AG04449 (cell line): ENCODE results near the gene KRT33B.

Experiments used
- CTCF ChIA-PET: fragments of 350-600 bp; formaldehyde crosslinking; extraction: SDS; loops from one replicate; lab custom pipeline; 2021; ENCODE audit warnings: antibody characterized with exemption; lab: Yijun Ruan, JAX
- POLR2A ChIA-PET: fragments of 400-600, 350-600 bp; formaldehyde crosslinking; extraction: SDS; loops from one replicate; lab custom pipeline; 2020; ENCODE audit warnings: antibody characterized with exemption, inconsistent platforms; lab: Yijun Ruan, JAX
- DNase-seq: peaks from one replicate; pipeline ENCODE4 v3.0.0-alpha.2; 2010; ENCODE audit warnings: low read depth, low spot score
- H3K4me3 ChIP-seq: 2 replicates; pipeline ENCODE4 v1.5.1; 2011; ENCODE audit warnings: low read depth, mild to moderate bottlenecking, control low read depth, low read length
- TF ChIP-seq, protein P1 (sequence below): IDR thresholded peaks from one replicate; pipeline ENCODE4 v1.5.1; 2011; ENCODE audit warnings: mild to moderate bottlenecking, moderate library complexity, low read length, control low read depth, inconsistent platforms; ENCODE audit not compliant: insufficient read depth; ENCODE audit errors: missing control alignments

The KRT33B gene

DNA sequence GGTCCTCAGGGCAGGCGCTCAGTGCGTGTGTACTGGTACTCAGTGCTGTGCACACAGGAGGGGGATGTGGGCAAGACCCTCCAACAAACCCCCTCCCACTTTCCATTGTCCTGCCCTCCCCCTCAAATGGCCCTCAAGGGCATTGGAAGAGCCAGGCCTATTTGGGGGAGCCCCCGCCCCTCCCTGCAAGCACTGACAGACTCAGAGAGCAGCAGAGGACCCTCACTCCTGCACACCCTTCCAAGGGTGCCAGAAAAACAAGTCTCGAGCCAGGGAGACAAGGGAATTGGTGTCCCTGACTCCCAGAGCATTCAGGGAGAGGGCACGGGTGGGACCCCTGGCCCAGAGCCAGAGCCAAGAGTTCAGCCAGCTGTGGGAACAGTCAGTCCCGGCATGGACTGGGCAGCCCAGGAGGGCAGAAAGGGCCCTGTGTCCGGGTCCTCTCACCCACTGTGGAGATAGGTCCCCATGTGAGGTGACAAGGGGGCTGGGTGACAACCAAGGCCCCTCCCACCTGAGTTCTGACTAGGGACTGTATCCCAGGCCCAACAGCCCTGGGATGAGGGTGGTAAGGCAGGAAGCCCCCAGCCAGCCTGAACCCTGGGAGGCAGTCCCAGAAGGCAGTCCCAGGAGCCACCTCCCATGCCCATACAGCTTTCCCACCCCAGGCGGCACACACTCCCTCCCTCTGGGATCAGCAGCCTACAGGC is 42.0 kb downstream of the KRT33B start:
- H3K4me3 ChIP-seq: no peak overlapping the region
- ChIA-PET CTCF (interaction anchor here (1.0 to 8.2 kb wide), 14 partner anchors 9 to 471 kb away, joined by 3 to 90 read pairs (median 4); partner anchors contain the start of gene KRTAP17-1), POLR2A (no interaction called here)
- no peak for DNase-seq
- TF ChIP-seq, protein P1, sequence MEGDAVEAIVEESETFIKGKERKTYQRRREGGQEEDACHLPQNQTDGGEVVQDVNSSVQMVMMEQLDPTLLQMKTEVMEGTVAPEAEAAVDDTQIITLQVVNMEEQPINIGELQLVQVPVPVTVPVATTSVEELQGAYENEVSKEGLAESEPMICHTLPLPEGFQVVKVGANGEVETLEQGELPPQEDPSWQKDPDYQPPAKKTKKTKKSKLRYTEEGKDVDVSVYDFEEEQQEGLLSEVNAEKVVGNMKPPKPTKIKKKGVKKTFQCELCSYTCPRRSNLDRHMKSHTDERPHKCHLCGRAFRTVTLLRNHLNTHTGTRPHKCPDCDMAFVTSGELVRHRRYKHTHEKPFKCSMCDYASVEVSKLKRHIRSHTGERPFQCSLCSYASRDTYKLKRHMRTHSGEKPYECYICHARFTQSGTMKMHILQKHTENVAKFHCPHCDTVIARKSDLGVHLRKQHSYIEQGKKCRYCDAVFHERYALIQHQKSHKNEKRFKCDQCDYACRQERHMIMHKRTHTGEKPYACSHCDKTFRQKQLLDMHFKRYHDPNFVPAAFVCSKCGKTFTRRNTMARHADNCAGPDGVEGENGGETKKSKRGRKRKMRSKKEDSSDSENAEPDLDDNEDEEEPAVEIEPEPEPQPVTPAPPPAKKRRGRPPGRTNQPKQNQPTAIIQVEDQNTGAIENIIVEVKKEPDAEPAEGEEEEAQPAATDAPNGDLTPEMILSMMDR: no peak

DNA sequence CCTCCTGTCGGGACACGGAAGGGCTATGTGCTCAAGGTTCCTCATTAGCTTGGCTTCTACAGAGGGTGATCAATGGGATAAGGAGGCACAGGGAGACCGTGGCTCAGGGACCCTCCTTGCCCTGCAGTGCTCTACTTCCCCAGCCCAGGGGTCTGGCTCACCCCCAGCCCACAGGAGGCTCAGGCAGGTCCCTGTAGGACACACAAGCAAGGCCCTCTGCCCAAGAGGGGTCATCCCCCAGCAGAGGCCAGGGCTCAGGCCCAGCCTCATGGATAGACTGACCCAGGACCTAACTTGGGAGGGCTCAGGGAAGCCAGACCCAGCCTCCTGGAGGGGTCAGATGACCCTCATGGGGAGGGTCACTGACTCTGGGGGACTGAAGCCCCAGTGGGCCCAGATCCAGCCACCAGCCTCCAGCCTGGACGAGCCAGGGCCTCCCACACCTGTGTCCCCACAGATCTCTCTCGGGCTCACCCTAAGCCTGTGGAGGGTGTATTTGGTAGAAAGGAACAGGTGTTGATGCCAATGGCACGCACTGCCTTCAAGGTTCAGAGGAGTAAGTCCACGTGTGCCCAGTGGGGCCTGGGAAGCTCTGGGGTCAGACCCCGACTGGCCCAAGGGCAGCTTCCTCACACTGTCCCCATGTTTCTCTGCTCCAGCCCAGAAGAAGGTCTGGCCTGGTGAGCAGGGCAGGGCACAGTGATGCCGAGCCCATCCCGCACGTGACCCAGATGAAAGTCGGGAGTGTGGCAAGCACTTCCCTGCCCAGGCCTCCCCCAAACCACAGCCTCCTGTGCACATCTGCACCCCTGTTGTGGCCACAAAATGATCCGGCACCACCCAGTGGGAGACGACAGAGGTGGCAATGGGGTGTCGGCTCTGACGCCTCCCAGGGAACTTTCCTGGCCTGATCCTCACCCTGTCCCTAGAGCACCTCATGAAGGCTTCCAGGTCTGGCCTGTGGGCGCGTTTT is 43.2 kb downstream of the KRT33B start:
- H3K4me3 ChIP-seq: no peak overlapping the region
- POLR2A ChIA-PET: no interaction called here
- CTCF ChIA-PET: no interaction called here
- TF ChIP-seq, protein P1: no peak
- no peak for DNase-seq

DNA sequence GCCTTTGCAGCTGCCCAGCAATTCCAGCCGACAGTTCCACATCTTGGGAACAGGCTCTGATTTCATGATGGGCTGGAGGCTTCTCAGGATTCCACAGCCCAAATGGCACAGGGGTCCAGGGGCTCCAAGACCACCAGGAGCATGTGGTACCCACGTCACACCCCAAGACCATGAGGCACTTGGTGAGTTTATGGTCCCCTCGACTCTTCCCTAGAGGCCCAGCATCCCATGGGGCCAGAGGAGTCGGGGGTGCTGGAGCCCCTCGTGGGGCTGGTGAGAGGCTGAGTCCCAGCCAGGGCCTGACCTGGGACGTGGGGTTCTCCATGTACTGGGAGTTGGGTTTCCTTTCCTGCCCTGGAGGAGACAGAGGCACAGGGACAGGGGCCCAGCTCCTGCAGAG is 44.0 kb downstream of the KRT33B start:
- H3K4me3 ChIP-seq: no peak overlapping the region
- TF ChIP-seq, protein P1: no peak
- ChIA-PET CTCF (no interaction called here), POLR2A (no interaction called here)
- DNase-seq: no peak

DNA sequence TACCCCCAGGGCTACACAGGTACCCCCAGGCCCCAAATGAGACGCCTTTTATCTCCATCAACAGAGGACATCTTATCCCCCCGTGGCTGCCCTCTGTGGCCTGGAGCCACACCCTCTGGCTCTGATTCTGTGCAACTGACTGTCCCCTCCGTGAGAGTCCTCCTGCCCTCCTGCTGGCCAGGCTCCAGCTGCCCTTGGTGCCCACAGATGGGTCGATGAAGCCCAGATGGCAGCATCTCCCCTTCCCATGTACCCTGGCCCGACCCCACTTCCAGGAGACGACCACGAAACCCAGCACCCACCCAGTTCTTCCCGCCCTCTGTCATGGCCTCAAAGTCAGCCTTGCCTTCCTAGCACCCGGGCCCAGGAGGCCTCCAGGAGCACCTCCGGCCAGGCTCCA is 44.5 kb downstream of the KRT33B start:
- POLR2A ChIA-PET: no interaction called here
- no peak overlapping the region for H3K4me3 ChIP-seq
- TF ChIP-seq, protein P1: no peak
- CTCF ChIA-PET: no interaction called here
- no peak for DNase-seq

DNA sequence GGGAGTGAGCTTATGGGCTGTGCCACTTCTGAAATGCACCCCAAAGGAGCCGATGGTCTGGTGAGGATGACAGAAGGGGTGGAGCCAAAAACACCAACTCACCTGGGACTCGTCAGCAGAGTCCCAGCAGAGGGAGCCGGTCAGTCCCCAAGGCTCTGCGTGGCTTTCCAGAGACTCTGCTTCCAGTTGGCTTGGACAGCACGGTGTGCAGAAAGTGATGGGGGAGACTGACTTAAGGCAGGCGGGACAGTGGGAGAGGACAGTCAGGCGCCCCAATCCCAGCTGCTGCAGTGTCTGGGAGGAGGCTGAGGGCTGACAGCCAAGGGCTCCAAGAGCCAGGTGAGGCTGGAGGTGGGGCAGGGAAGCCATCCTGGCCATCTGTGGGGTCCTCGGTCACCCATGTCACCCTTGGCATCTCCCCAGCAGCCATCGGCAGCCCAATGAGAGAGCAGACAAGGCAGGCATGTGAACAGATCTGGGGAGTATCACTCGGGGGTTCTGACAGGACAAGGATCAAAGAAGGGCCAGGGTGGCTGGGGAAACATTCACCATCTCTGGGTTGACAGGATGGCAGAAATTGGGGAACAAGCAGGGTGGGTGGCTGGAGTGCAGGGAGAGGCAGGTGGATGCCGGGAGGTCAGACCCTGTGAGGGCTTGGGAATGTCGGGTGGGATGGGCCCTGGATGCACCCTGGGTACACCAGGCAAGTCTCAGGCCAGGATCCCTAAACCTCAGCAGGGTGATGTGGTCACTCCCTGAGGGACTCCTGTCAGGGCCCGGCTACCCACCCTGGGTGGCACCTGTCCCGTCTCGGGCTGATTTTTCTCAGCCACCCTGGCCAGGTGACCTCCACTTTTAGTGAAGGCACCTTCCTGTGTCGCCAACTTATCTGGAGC is 45.2 kb downstream of the KRT33B start:
- CTCF ChIA-PET: interaction anchor here (0.6 to 11.4 kb wide), 6 partner anchors 7 to 415 kb away, joined by 3 to 90 read pairs (median 11); no protein-coding TSS in a partner anchor
- TF ChIP-seq, protein P1: peak; percentile 11
- no peak for DNase-seq
- no peak overlapping the region for H3K4me3 ChIP-seq
- POLR2A ChIA-PET: no interaction called here
